ENCODE results near the gene SAV1. TPM values are rescaled to one million over a fixed set of nuclear protein-coding genes. Genes with fewer than 3 reads are reported as not detected.

Gene SAV1
- 30.8 TPM for total RNA-seq

DNA sequence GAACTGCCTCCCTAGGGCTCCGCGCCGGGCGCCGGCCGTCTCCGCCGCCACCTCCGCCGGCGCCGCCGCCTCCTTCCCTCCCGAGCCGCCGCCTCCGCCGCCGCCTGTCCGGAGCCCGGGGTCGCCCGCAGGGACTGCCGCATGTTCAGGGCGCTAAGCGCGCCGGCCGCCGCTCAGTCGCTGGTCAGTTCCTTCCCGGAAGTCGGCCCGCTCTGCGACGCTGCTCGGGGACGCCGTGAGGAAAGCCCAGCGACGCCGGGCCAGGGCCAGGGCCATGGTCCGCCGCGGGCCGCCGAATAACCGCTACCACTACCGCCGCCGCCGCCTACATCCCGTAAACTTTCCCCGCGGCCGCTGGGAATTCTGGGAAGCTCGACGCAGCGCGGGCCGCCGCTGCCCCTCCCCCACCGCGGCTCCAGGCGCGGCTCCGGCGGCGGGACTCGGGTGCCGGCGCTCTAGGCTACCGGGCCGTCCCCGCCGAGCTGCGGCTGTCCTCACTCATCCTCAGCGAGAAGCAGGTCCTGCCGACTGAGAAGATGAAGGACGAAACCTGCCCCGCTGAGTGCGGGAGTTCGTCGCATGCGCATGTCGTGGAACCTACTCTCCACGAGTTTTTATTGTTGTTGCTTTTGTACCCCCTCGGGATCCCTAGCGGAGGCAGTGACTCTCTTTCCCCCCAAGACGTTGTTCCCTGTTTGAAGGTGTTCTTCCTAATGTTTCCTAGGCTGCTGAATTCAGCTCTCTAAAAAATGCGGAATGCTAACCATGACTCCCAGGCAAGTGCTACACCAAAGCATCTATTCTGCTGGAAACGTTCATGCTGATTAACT lies at the start of gene SAV1:
TSS of gene SAV1 (minus strand) at position 311 of the 830 bp plus-strand sequence. CDS start 339 bp downstream, outside the sequence.

Small RNAs within 50 kb of the gene (small RNA-seq; reads per million reads assigned to genes)
- gene RN7SL452P (ENCODE audit: low replicate concordance): not detected

Other genes with a start within 250 kb of the SAV1 start
- 110 TPM for gene MAP4K5, start 135.7 kb downstream of the SAV1 start, total RNA-seq
- gene ATL1, start 108.2 kb downstream of the SAV1 start, total RNA-seq: 6.8 TPM
- 27.9 TPM for gene NIN, start 162.9 kb upstream of the SAV1 start, total RNA-seq
- gene ABHD12B, start 203.7 kb upstream of the SAV1 start, total RNA-seq: not detected